ENCODE measurements around the gene HACD3.

DNA sequence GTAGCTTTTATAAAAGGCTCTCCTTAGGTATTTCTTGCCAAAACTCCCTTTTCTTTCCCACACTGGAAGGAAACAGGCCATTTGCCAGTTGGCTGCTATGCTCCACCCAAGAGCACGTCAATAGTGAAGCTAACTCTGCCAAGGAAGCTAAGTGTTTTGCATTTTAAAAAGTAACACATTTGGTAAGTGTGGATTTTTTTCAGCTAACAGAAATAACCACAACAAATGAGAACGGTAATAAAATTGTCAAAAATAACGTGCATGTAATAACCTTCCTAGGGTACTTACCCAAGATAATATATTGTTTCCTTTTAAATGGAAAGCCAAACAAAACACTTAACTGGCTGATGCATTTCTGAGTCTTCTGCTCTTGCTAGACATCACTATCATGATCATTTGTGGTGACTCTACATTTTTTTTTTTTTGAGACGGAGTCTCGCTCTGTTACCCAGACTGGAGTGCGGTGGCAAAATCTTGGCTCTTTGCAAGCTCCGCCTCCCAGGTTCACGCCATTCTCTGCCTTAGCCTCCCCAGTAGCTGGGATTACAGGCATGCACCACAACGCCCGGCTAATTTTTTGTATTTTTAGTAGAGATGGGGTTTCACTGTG lies 17.4 kb upstream of the HACD3 start:
- TF ChIP-seq, protein P1, sequence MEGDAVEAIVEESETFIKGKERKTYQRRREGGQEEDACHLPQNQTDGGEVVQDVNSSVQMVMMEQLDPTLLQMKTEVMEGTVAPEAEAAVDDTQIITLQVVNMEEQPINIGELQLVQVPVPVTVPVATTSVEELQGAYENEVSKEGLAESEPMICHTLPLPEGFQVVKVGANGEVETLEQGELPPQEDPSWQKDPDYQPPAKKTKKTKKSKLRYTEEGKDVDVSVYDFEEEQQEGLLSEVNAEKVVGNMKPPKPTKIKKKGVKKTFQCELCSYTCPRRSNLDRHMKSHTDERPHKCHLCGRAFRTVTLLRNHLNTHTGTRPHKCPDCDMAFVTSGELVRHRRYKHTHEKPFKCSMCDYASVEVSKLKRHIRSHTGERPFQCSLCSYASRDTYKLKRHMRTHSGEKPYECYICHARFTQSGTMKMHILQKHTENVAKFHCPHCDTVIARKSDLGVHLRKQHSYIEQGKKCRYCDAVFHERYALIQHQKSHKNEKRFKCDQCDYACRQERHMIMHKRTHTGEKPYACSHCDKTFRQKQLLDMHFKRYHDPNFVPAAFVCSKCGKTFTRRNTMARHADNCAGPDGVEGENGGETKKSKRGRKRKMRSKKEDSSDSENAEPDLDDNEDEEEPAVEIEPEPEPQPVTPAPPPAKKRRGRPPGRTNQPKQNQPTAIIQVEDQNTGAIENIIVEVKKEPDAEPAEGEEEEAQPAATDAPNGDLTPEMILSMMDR (conservative IDR thresholded peaks at IDR 0.05 in 1 of 2, IDR thresholded peaks at IDR 0.05 in 1 of 2; ENCODE audit: low read depth in 1 of 2, low read length in 2 of 2) = no peak
- TF ChIP-seq EZH2 (IDR thresholded peaks at IDR 0.05; ENCODE audit: low read length, missing control alignments) = no peak
